T47D (cell line): ENCODE results near the gene HAND1.

Experiments
- DNase-seq, 2 experiments: peaks; one replicate each; pipeline versions ENCODE4 v3.0.0 to v3.0.0-alpha.2; 2011 to 2012; ENCODE audit warnings: low read depth in 1 of 2, low spot score in 1 of 2
- JUND ChIP-seq: IDR thresholded peaks from 2 replicates; pipeline ENCODE4 v1.6.1; 2012; ENCODE audit warnings: low read depth
- in situ Hi-C: cut with HindIII; loops from 2 replicates; pipeline ENCODE4 v1.10.0; 2016; ENCODE audit warnings: low sequenced_read_pairs, low pct_unique_long_range_greater_than_20kb

The HAND1 gene

GRCh38 chr5:154456540-154456939 lies 21.5 kb downstream of the HAND1 start:
- TF ChIP-seq JUND = no peak
- in situ Hi-C loops = no loop called here
- no peak for DNase-seq

GRCh38 chr5:154455585-154455984 lies 22.4 kb downstream of the HAND1 start:
- no peak for TF ChIP-seq JUND

GRCh38 chr5:154451957-154452356 lies 26.1 kb downstream of the HAND1 start:
- no peak for DNase-seq

More at GRCh38 chr5:154455585-154455984, 22.4 kb downstream of the HAND1 start:
- in situ Hi-C loops = no loop called here
- no peak for DNase-seq

GRCh38 chr5:154449786-154450185 lies 28.2 kb downstream of the HAND1 start:
- no peak for TF ChIP-seq JUND
- DNase-seq = no peak
- in situ Hi-C loops = no loop called here

More at GRCh38 chr5:154451957-154452356, 26.1 kb downstream of the HAND1 start:
- no peak for TF ChIP-seq JUND
- in situ Hi-C loops = no loop called here

- no peak for TF ChIP-seq JUND
- in situ Hi-C loops = no loop called here
- no peak for DNase-seq
Measured at GRCh38 chr5:154447089-154447725, 30.8 kb downstream of the HAND1 start.

- in situ Hi-C loops = no loop called here
- no peak for TF ChIP-seq JUND
- DNase-seq = peak; percentile 52 to 62
Measured at GRCh38 chr5:154446195-154447088, 31.6 kb downstream of the HAND1 start.

GRCh38 chr5:154445422-154446194 lies 32.4 kb downstream of the HAND1 start, which contains the start of gene SAP30L:
Gene SAP30L (plus strand): TSS chr5:154445997. CDS start chr5:154446605, 608 bp downstream.
- TF ChIP-seq JUND = no peak
- in situ Hi-C loops = no loop called here
- peak; percentile 97 to 100 for DNase-seq

- no peak for DNase-seq
- in situ Hi-C loops = no loop called here
- TF ChIP-seq JUND = no peak
Measured at GRCh38 chr5:154444556-154445421, 33.2 kb downstream of the HAND1 start.

- no peak for TF ChIP-seq JUND
- in situ Hi-C loops = no loop called here
- DNase-seq = no peak
Measured at GRCh38 chr5:154442801-154443200, 35.2 kb downstream of the HAND1 start.

GRCh38 chr5:154440540-154440939 lies 37.5 kb downstream of the HAND1 start:
- no peak for DNase-seq
- in situ Hi-C loops = no loop called here
- TF ChIP-seq JUND = no peak

GRCh38 chr5:154437281-154437965 lies 40.6 kb downstream of the HAND1 start:
- DNase-seq = no peak
- in situ Hi-C loops = no loop called here

More at GRCh38 chr5:154437281-154437965, 40.6 kb downstream of the HAND1 start:
- no peak for TF ChIP-seq JUND
